Activated CD4-positive, alpha-beta T cell treated with anti-CD3 and anti-CD28 coated beads, Interleukin-2, amount 10 ng/mL, durations not matched to agents 24 days and 14 days (primary cell): Measurements from ENCODE around the gene PRKCA. TPM values are rescaled to one million over a fixed set of nuclear protein-coding genes. Genes with fewer than 3 reads are reported as not detected.
A peak's percentile ranks its signal among the peaks of the same experiment; 100 is the strongest.
"Not testable (repeated sequence)": the region's sequence is repeated elsewhere in the genome, so short reads cannot be mapped to it uniquely, and the experiment has no call there.

Source experiments
- DNase-seq: peaks from one replicate; pipeline ENCODE4 v3.0.0; 2022
- H3K27ac Mint-ChIP-seq: one replicate; pipeline ENCODE4 v1.8.0; 2022; ENCODE audit warnings: mild to moderate bottlenecking, mixed read lengths
- H3K27me3 Mint-ChIP-seq: one replicate; pipeline ENCODE4 v1.8.0; 2022; ENCODE audit warnings: mixed read lengths
- H3K36me3 Mint-ChIP-seq: one replicate; pipeline ENCODE4 v1.8.0; 2022; ENCODE audit warnings: low read depth, mild to moderate bottlenecking, mixed read lengths
- H3K4me1 Mint-ChIP-seq: one replicate; pipeline ENCODE4 v1.8.0; 2021; ENCODE audit warnings: mixed read lengths
- H3K4me3 Mint-ChIP-seq: one replicate; pipeline ENCODE4 v1.8.0; 2022; ENCODE audit warnings: mild to moderate bottlenecking, moderate library complexity, mixed read lengths
- H3K9me3 Mint-ChIP-seq: one replicate; pipeline ENCODE4 v1.8.0; 2021; ENCODE audit warnings: mixed read lengths
- intact Hi-C: fragments of 100-400 bp; cut with micrococcal nuclease; formaldehyde crosslinking; loops from one replicate; pipeline ENCODE4 v1.15.1; 2023
- total RNA-seq: library from RNA; stranded (reverse); gene quantifications from 2 replicates; pipeline ENCODE4 v1.2.3, GENCODE V29; 2022

The PRKCA gene
- total RNA-seq, 1 donor from 2014 or later = 164 TPM

- Mint-ChIP-seq H3K36me3 (peaks cover 66% of the 10 kb centered on the region), H3K27ac (no peak overlapping the region), H3K4me1 (peaks cover 31% of the 10 kb centered on the region), H3K4me3 (no peak overlapping the region), H3K27me3 (no peaks in the 10 kb centered on the region), H3K9me3 (peaks cover 7% of the 10 kb centered on the region)
- intact Hi-C loops = no loop called here
- DNase-seq = no peak
Measured at GRCh38 chr17:66319226-66319625, 16.8 kb downstream of the PRKCA start.

GRCh38 chr17:66322764-66323163 lies 20.4 kb downstream of the PRKCA start:
- intact Hi-C loops = no loop called here
- Mint-ChIP-seq H3K4me1 (peaks cover 33% of the 10 kb centered on the region), H3K27ac (no peak overlapping the region), H3K9me3 (peaks cover 7% of the 10 kb centered on the region), H3K27me3 (no peaks in the 10 kb centered on the region), H3K4me3 (no peak overlapping the region), H3K36me3 (peaks cover 64% of the 10 kb centered on the region)
- DNase-seq = no peak

GRCh38 chr17:66324381-66325004 lies 22.1 kb downstream of the PRKCA start:
- Mint-ChIP-seq H3K36me3 (peaks cover 64% of the 10 kb centered on the region), H3K4me1 (peaks cover 46% of the 10 kb centered on the region)
- intact Hi-C loops, H3K27me3 Mint-ChIP-seq, H3K9me3 Mint-ChIP-seq, H3K27ac Mint-ChIP-seq, DNase-seq, H3K4me3 Mint-ChIP-seq: not testable (repeated sequence)

GRCh38 chr17:66326476-66327047 lies 24.1 kb downstream of the PRKCA start:
- peaks cover 60% of the 10 kb centered on the region for H3K4me1 Mint-ChIP-seq
- H3K4me3 Mint-ChIP-seq = peak overlapping the region; percentile 19
- DNase-seq = no peak

GRCh38 chr17:66330646-66331037 lies 28.2 kb downstream of the PRKCA start:
- Mint-ChIP-seq H3K4me1 (peaks cover 61% of the 10 kb centered on the region), H3K27me3 (no peaks in the 10 kb centered on the region), H3K9me3 (no peaks in the 10 kb centered on the region), H3K27ac (peak overlapping the region; percentile 94), H3K36me3 (peaks cover 33% of the 10 kb centered on the region), H3K4me3 (peak overlapping the region; percentile 80)
- intact Hi-C loops = loop anchor here (2.0 to 5.0 kb wide), 3 partner anchors 16 to 37 kb away; no protein-coding TSS in a partner anchor
- DNase-seq = no peak

More at GRCh38 chr17:66326476-66327047, 24.1 kb downstream of the PRKCA start:
- intact Hi-C loops = no loop called here
- Mint-ChIP-seq H3K27me3 (no peaks in the 10 kb centered on the region), H3K36me3 (peaks cover 53% of the 10 kb centered on the region), H3K27ac (peak overlapping the region; percentile 14), H3K9me3 (peaks cover 7% of the 10 kb centered on the region)

GRCh38 chr17:66331038-66331816 lies 28.8 kb downstream of the PRKCA start:
- H3K27me3 Mint-ChIP-seq = no peaks in the 10 kb centered on the region
- no peaks in the 10 kb centered on the region for H3K9me3 Mint-ChIP-seq
- peak; percentile 79 for DNase-seq
- intact Hi-C loops = loop anchor here (2.0 to 5.0 kb wide), 3 partner anchors 16 to 36 kb away; no protein-coding TSS in a partner anchor
- H3K36me3 Mint-ChIP-seq = peaks cover 36% of the 10 kb centered on the region
- H3K4me3 Mint-ChIP-seq = peak overlapping the region; percentile 80
- H3K27ac Mint-ChIP-seq = peak overlapping the region; percentile 94
- H3K4me1 Mint-ChIP-seq = peaks cover 60% of the 10 kb centered on the region

- no peak for DNase-seq
- Mint-ChIP-seq H3K36me3 (peaks cover 39% of the 10 kb centered on the region), H3K27me3 (no peaks in the 10 kb centered on the region), H3K4me1 (peaks cover 61% of the 10 kb centered on the region), H3K4me3 (no peak overlapping the region), H3K27ac (no peak overlapping the region), H3K9me3 (no peaks in the 10 kb centered on the region)
- intact Hi-C loops = no loop called here
Measured at GRCh38 chr17:66335797-66336196, 33.4 kb downstream of the PRKCA start.

GRCh38 chr17:66337268-66337667 lies 34.9 kb downstream of the PRKCA start:
- H3K36me3 Mint-ChIP-seq = peaks cover 45% of the 10 kb centered on the region
- intact Hi-C loops = no loop called here
- no peaks in the 10 kb centered on the region for H3K27me3 Mint-ChIP-seq
- H3K4me1 Mint-ChIP-seq = peaks cover 59% of the 10 kb centered on the region
- H3K27ac Mint-ChIP-seq = no peak overlapping the region
- no peak overlapping the region for H3K4me3 Mint-ChIP-seq
- no peak for DNase-seq
- H3K9me3 Mint-ChIP-seq = no peaks in the 10 kb centered on the region

- no peaks in the 10 kb centered on the region for H3K27me3 Mint-ChIP-seq
- H3K27ac Mint-ChIP-seq = peak overlapping the region; percentile 70
- peaks cover 59% of the 10 kb centered on the region for H3K4me1 Mint-ChIP-seq
- intact Hi-C loops = no loop called here
- peak overlapping the region; percentile 15 for H3K4me3 Mint-ChIP-seq
- H3K9me3 Mint-ChIP-seq = no peaks in the 10 kb centered on the region
- DNase-seq = no peak
- H3K36me3 Mint-ChIP-seq = peaks cover 46% of the 10 kb centered on the region
Measured at GRCh38 chr17:66337866-66338485, 35.6 kb downstream of the PRKCA start.

- Mint-ChIP-seq H3K27ac (no peak overlapping the region), H3K27me3 (no peaks in the 10 kb centered on the region), H3K36me3 (peaks cover 54% of the 10 kb centered on the region), H3K4me1 (peaks cover 62% of the 10 kb centered on the region), H3K9me3 (peaks cover 5% of the 10 kb centered on the region), H3K4me3 (peak overlapping the region; percentile 74)
- intact Hi-C loops = no loop called here
- DNase-seq = no peak
Measured at GRCh38 chr17:66338937-66339336, 36.5 kb downstream of the PRKCA start.

- DNase-seq = no peak
- Mint-ChIP-seq H3K27me3 (no peaks in the 10 kb centered on the region), H3K4me3 (peak overlapping the region; percentile 74)
Measured at GRCh38 chr17:66339561-66339960, 37.1 kb downstream of the PRKCA start.

GRCh38 chr17:66340720-66341119 lies 38.3 kb downstream of the PRKCA start:
- Mint-ChIP-seq H3K9me3 (peaks cover 5% of the 10 kb centered on the region), H3K4me3 (no peak overlapping the region), H3K4me1 (peaks cover 53% of the 10 kb centered on the region), H3K27me3 (no peaks in the 10 kb centered on the region), H3K36me3 (peaks cover 52% of the 10 kb centered on the region), H3K27ac (no peak overlapping the region)
- no peak for DNase-seq
- intact Hi-C loops = no loop called here

More at GRCh38 chr17:66339561-66339960, 37.1 kb downstream of the PRKCA start:
- peaks cover 5% of the 10 kb centered on the region for H3K9me3 Mint-ChIP-seq
- intact Hi-C loops = no loop called here
- peak overlapping the region; percentile 49 for H3K27ac Mint-ChIP-seq
- peaks cover 58% of the 10 kb centered on the region for H3K4me1 Mint-ChIP-seq
- H3K36me3 Mint-ChIP-seq = peaks cover 54% of the 10 kb centered on the region

- Mint-ChIP-seq H3K9me3 (peaks cover 5% of the 10 kb centered on the region), H3K27me3 (no peaks in the 10 kb centered on the region), H3K36me3 (peaks cover 48% of the 10 kb centered on the region), H3K27ac (no peak overlapping the region), H3K4me3 (no peak overlapping the region), H3K4me1 (peaks cover 48% of the 10 kb centered on the region)
- DNase-seq = no peak
- intact Hi-C loops = no loop called here
Measured at GRCh38 chr17:66341462-66341861, 39.0 kb downstream of the PRKCA start.

- intact Hi-C loops, H3K4me3 Mint-ChIP-seq, H3K27ac Mint-ChIP-seq, DNase-seq, H3K9me3 Mint-ChIP-seq, H3K27me3 Mint-ChIP-seq: not testable (repeated sequence)
- Mint-ChIP-seq H3K36me3 (peaks cover 45% of the 10 kb centered on the region), H3K4me1 (peaks cover 46% of the 10 kb centered on the region)
Measured at GRCh38 chr17:66342263-66342662, 39.9 kb downstream of the PRKCA start.
